H9 (cell line): Measurements from ENCODE around the gene MYOM1. TPM values are rescaled to one million over a fixed set of nuclear protein-coding genes. Genes with fewer than 3 reads are reported as not detected.
"Not testable (repeated sequence)": the region's sequence is repeated elsewhere in the genome, so short reads cannot be mapped to it uniquely, and the experiment has no call there.

Experiments
- DNase-seq: peaks from one replicate; pipeline ENCODE4 v3.0.0-alpha.2; 2017
- H2AFZ ChIP-seq: one replicate; pipeline ENCODE4 v1.6.1; 2013; ENCODE audit warnings: mild to moderate bottlenecking, low read length, control low read depth, moderate library complexity
- H2AK5ac ChIP-seq: 2 replicates; pipeline ENCODE4 v1.6.1; 2013; ENCODE audit warnings: low read length, control low read depth, mixed read lengths; ENCODE audit not compliant: insufficient read length
- H2BK120ac ChIP-seq: one replicate; pipeline ENCODE4 v1.6.1; 2013; ENCODE audit warnings: low read depth, mild to moderate bottlenecking, low read length, control low read depth, inconsistent platforms; ENCODE audit not compliant: poor library complexity, severe bottlenecking
- H2BK12ac ChIP-seq: 2 replicates; pipeline ENCODE4 v1.6.1; 2013; ENCODE audit warnings: low read length, control low read depth, mixed read lengths, low read depth; ENCODE audit not compliant: insufficient read length
- H2BK15ac ChIP-seq: 2 replicates; pipeline ENCODE4 v1.6.1; 2013; ENCODE audit warnings: low read depth, low read length, control low read depth
- H2BK20ac ChIP-seq: one replicate; pipeline ENCODE4 v1.6.1; 2013; ENCODE audit warnings: low read depth, mild to moderate bottlenecking, low read length, control low read depth, inconsistent platforms; ENCODE audit not compliant: poor library complexity, severe bottlenecking
- H2BK5ac ChIP-seq: 2 replicates; pipeline ENCODE4 v1.6.1; 2013; ENCODE audit warnings: low read length, control low read depth, mixed read lengths; ENCODE audit not compliant: insufficient read length
- H3K14ac ChIP-seq: 2 replicates; pipeline ENCODE4 v1.6.1; 2013; ENCODE audit warnings: low read length, control low read depth; ENCODE audit not compliant: insufficient read depth
- H3K18ac ChIP-seq: 2 replicates; pipeline ENCODE4 v1.6.1; 2013; ENCODE audit warnings: low read depth, mild to moderate bottlenecking, mixed read lengths, low read length, control low read depth; ENCODE audit not compliant: insufficient read length
- H3K23ac ChIP-seq: 2 replicates; pipeline ENCODE4 v1.6.1; 2013; ENCODE audit warnings: low read length, control low read depth, mixed read lengths, low read depth; ENCODE audit not compliant: insufficient read length
- H3K23me2 ChIP-seq: 2 replicates; pipeline ENCODE4 v1.6.1; 2013; ENCODE audit warnings: low read depth, mild to moderate bottlenecking, mixed read lengths, low read length, control low read depth; ENCODE audit not compliant: insufficient read length, poor library complexity, severe bottlenecking
- H3K27ac ChIP-seq: 2 replicates; pipeline ENCODE4 v1.5.1; 2013; ENCODE audit warnings: low read length, control low read depth, mixed read lengths, low read depth; ENCODE audit not compliant: insufficient read length
- H3K27me3 ChIP-seq: 2 replicates; pipeline ENCODE4 v1.6.1; 2013; ENCODE audit warnings: low read length, control low read depth, inconsistent platforms; ENCODE audit not compliant: insufficient read depth
- H3K4ac ChIP-seq: 2 replicates; pipeline ENCODE4 v1.6.1; 2013; ENCODE audit warnings: low read depth, mild to moderate bottlenecking, control low read depth, inconsistent platforms, low read length, moderate library complexity
- H3K4me1 ChIP-seq: 2 replicates; pipeline ENCODE4 v1.6.1; 2013; ENCODE audit warnings: low read length, control low read depth, inconsistent platforms; ENCODE audit not compliant: insufficient read depth
- H3K4me2 ChIP-seq: 2 replicates; pipeline ENCODE4 v1.6.1; 2013; ENCODE audit warnings: low read length, control low read depth, mixed read lengths; ENCODE audit not compliant: insufficient read length, insufficient read depth
- H3K56ac ChIP-seq: 2 replicates; pipeline ENCODE4 v1.6.1; 2013; ENCODE audit warnings: low read depth, mild to moderate bottlenecking, mixed read lengths, low read length, control low read depth; ENCODE audit not compliant: insufficient read length
- H3K79me1 ChIP-seq: 2 replicates; pipeline ENCODE4 v1.6.1; 2013; ENCODE audit warnings: low read depth, mild to moderate bottlenecking, moderate library complexity, low read length, control low read depth, inconsistent platforms; ENCODE audit not compliant: insufficient read depth, poor library complexity, severe bottlenecking
- H3K79me2 ChIP-seq: 2 replicates; pipeline ENCODE4 v1.6.1; 2013; ENCODE audit warnings: low read length, control low read depth, inconsistent platforms; ENCODE audit not compliant: insufficient read depth
- H3K9ac ChIP-seq: 2 replicates; pipeline ENCODE4 v1.6.1; 2013; ENCODE audit warnings: low read length, control low read depth, mixed read lengths; ENCODE audit not compliant: insufficient read length; ENCODE audit errors: extremely low read depth
- H3K9me3 ChIP-seq: one replicate; pipeline ENCODE4 v1.6.1; 2013; ENCODE audit warnings: low read depth, low read length, inconsistent platforms; ENCODE audit not compliant: control insufficient read depth
- H3T11ph ChIP-seq: one replicate; pipeline ENCODE4 v1.6.1; 2013; ENCODE audit warnings: mild to moderate bottlenecking, low read length, control low read depth, inconsistent platforms
- H4K20me1 ChIP-seq: one replicate; pipeline ENCODE4 v1.6.1; 2013; ENCODE audit not compliant: control insufficient read depth, insufficient read length, insufficient read depth
- H4K5ac ChIP-seq: 2 replicates; pipeline ENCODE4 v1.6.1; 2013; ENCODE audit warnings: low read depth, mild to moderate bottlenecking, mixed read lengths, low read length, control low read depth; ENCODE audit not compliant: insufficient read length
- H4K8ac ChIP-seq: replicated peaks from 2 replicates; pipeline ENCODE4 v1.6.1; 2013; ENCODE audit warnings: low read length, control low read depth, mixed read lengths, low read depth; ENCODE audit not compliant: insufficient read length
- H4K91ac ChIP-seq: 2 replicates; pipeline ENCODE4 v1.6.1; 2013; ENCODE audit warnings: low read depth, mild to moderate bottlenecking, moderate library complexity, mixed read lengths, low read length, control low read depth; ENCODE audit not compliant: insufficient read length
- H3K27ac Mint-ChIP-seq, 3 experiments: 2 replicates in 2 of 3; 3 replicates in 1 of 3; pipeline ENCODE4 v1.8.0; 2020 to 2021; ENCODE audit warnings: mixed read lengths in 3 of 3, mild to moderate bottlenecking in 1 of 3, moderate library complexity in 1 of 3
- H3K27me3 Mint-ChIP-seq: 2 replicates; pipeline ENCODE4 v1.8.0; 2021; ENCODE audit warnings: low read depth, mild to moderate bottlenecking, moderate library complexity, mixed read lengths
- H3K36me3 Mint-ChIP-seq, 3 experiments: 2 replicates in 2 of 3; 3 replicates in 1 of 3; pipeline ENCODE4 v1.8.0; 2020 to 2021; ENCODE audit warnings: low read depth in 3 of 3, mixed read lengths in 3 of 3; ENCODE audit not compliant: insufficient read depth in 1 of 3
- H3K4me1 Mint-ChIP-seq, 2 experiments: 2 replicates each; pipeline ENCODE4 v1.8.0; 2020; ENCODE audit warnings: mixed read lengths in 2 of 2
- H3K4me3 Mint-ChIP-seq, 2 experiments: 2 replicates in 1 of 2; 3 replicates in 1 of 2; pipeline ENCODE4 v1.8.0; 2020 to 2021; ENCODE audit warnings: mild to moderate bottlenecking in 2 of 2, mixed read lengths in 2 of 2, moderate library complexity in 1 of 2
- H3K9me3 Mint-ChIP-seq, 2 experiments: 2 replicates in 1 of 2; 3 replicates in 1 of 2; pipeline ENCODE4 v1.8.0; 2020; ENCODE audit warnings: mild to moderate bottlenecking in 2 of 2, mixed read lengths in 2 of 2, moderate library complexity in 1 of 2
- WGBS: extraction: QIAGEN DNeasy Blood & Tissue Kit; methylation state at CpG from one replicate; pipeline ENCODE4 v1.1.7; 2013; ENCODE audit warnings: missing lambda C conversion rate, low lambda C conversion rate, mixed read lengths; ENCODE audit not compliant: insufficient read length; ENCODE audit errors: extremely low coverage; 5-methylcytosine and 5-hydroxymethylcytosine counted together
- total RNA-seq: library from RNA; stranded (reverse); gene quantifications from 2 replicates; pipeline ENCODE4 v1.2.1, GENCODE V29; 2021
- TF ChIP-seq, protein P1 (sequence below): fragments of 200-600 bp; sonication (generic); conservative IDR thresholded peaks from 3 replicates; pipeline ENCODE4 v1.8.0; 2021; ENCODE audit warnings: antibody characterized with exemption, mild to moderate bottlenecking

Gene MYOM1
- total RNA-seq, 1 experiment from 2014 or later: 0.17 TPM

DNA sequence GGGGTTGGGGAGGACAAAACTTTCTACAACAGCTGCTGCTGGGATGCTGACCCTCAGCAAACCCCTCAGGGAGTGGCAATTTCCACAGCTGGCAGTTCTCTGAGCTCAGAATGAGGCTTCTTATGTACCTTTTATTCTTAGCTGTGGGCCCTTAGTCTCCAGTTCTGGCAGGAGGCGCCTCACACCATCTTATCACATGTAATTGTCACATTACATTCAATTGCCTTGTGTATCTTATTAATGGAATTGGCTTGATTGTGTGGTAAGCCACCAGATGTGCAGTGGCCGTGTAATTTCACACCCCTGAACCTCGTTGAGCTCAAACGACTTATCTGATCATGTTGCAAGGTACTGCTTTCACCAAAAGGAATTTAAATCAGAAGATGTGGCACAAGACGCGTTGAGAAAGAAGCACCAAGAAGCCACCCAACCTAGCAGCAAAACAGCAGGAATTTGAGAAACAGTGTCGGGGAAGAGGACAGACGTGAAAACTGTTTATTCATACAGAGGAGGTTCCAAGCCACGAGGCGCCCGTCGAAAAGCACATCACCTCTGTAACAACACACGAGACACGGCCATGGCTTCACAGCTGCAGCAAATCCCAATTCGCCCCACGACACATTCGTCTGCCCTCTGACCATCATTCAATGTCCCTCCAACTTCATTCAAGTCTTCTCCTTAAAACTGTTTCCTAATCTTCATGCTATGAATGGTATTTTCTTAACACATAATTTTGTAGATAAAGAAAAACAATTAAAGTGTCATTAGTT is 153.2 kb downstream of the MYOM1 start:
- H3K9ac ChIP-seq: no peak overlapping the region
- no peak overlapping the region for H2BK12ac ChIP-seq
- DNase-seq: no peak
- Mint-ChIP-seq H3K9me3 (no peaks in the 10 kb centered on the region), H3K4me3 (no peak overlapping the region), H3K36me3 (no peaks in the 10 kb centered on the region), H3K4me1 (peaks cover 9 to 14% of the 10 kb centered on the region in 2 experiments), H3K27ac (peak overlapping the region in 1 of 3 experiments; percentile 8; a peak in 2 of 7 replicates), H3K27me3 (no peaks in the 10 kb centered on the region; the same call in 1 of the 2 replicates)
- H3K4ac ChIP-seq: no peak overlapping the region
- H4K8ac ChIP-seq: no peak overlapping the region
- H2BK5ac ChIP-seq: no peak overlapping the region
- H4K20me1 ChIP-seq: no peaks in the 10 kb centered on the region
- no peaks in the 10 kb centered on the region for H3K79me2 ChIP-seq
- no peak overlapping the region for H2AK5ac ChIP-seq
- H4K91ac ChIP-seq: no peak overlapping the region
- H3K27me3 ChIP-seq: no peaks in the 10 kb centered on the region
- no peak overlapping the region for H3K14ac ChIP-seq
- no CpG with 5 or more reads among the region's 17 CpGs for WGBS
- no peak overlapping the region for H3K18ac ChIP-seq
- no peak overlapping the region for H2BK20ac ChIP-seq
- TF ChIP-seq, protein P1, sequence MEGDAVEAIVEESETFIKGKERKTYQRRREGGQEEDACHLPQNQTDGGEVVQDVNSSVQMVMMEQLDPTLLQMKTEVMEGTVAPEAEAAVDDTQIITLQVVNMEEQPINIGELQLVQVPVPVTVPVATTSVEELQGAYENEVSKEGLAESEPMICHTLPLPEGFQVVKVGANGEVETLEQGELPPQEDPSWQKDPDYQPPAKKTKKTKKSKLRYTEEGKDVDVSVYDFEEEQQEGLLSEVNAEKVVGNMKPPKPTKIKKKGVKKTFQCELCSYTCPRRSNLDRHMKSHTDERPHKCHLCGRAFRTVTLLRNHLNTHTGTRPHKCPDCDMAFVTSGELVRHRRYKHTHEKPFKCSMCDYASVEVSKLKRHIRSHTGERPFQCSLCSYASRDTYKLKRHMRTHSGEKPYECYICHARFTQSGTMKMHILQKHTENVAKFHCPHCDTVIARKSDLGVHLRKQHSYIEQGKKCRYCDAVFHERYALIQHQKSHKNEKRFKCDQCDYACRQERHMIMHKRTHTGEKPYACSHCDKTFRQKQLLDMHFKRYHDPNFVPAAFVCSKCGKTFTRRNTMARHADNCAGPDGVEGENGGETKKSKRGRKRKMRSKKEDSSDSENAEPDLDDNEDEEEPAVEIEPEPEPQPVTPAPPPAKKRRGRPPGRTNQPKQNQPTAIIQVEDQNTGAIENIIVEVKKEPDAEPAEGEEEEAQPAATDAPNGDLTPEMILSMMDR: no peak
- H4K5ac ChIP-seq: no peak overlapping the region
- H3K4me1 ChIP-seq: no peaks in the 10 kb centered on the region
- no peak overlapping the region for H2BK15ac ChIP-seq
- H3K56ac ChIP-seq: no peak overlapping the region
- no peak overlapping the region for H3K27ac ChIP-seq
- H2AFZ ChIP-seq: no peak overlapping the region
- H3K79me1 ChIP-seq: no peaks in the 10 kb centered on the region
- no peak overlapping the region for H3K23ac ChIP-seq
- no peak overlapping the region for H2BK120ac ChIP-seq
- no peak overlapping the region for H3K4me2 ChIP-seq
- no peaks in the 10 kb centered on the region for H3K23me2 ChIP-seq
- H3K9me3 ChIP-seq: no peaks in the 10 kb centered on the region
- no peak overlapping the region for H3T11ph ChIP-seq

DNA sequence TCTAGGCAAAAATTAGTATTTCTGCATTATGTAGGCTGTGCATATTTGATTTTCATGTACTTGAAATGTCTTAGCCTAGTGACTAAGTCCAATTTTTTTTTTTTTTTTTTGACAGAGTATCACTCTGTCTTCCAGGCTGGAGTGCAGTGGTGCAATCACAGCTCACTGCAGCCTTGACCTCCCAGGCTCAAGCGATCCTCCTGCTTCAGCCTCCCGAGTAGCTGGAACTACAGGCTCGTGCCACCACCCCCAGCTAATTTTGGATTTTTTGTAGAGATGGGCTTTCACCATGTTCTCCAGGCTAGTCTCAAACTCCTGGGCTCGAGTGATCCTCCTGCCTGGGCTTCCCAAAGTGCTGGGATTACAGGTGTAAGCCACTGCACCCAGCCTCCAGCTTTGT is 156.0 kb downstream of the MYOM1 start:
- H2BK15ac ChIP-seq, H3K4ac ChIP-seq, DNase-seq, H3K23ac ChIP-seq, H3K18ac ChIP-seq, H3K9me3 ChIP-seq, H3K36me3 Mint-ChIP-seq, H3K27me3 ChIP-seq, H3K9me3 Mint-ChIP-seq, H3K27me3 Mint-ChIP-seq, H3K27ac Mint-ChIP-seq, H2BK5ac ChIP-seq, H3T11ph ChIP-seq, H3K4me1 ChIP-seq, H3K4me1 Mint-ChIP-seq, H3K4me3 Mint-ChIP-seq, H2BK20ac ChIP-seq, H3K27ac ChIP-seq, H3K79me2 ChIP-seq, H2BK12ac ChIP-seq, H2BK120ac ChIP-seq, H2AK5ac ChIP-seq, H3K14ac ChIP-seq, H2AFZ ChIP-seq, H3K79me1 ChIP-seq, H3K4me2 ChIP-seq, H3K9ac ChIP-seq, H4K8ac ChIP-seq, H4K20me1 ChIP-seq, H4K91ac ChIP-seq, H3K23me2 ChIP-seq, H4K5ac ChIP-seq, H3K56ac ChIP-seq: not testable (repeated sequence)
- WGBS: no CpG with 5 or more reads among the region's 4 CpGs
